Transverse colon (tissue), 4 donors: ENCODE data around the gene PMAIP1. TPM values are rescaled to one million over a fixed set of nuclear protein-coding genes. Genes with fewer than 3 reads are reported as not detected.

Experiments used
- DNase-seq: peaks from one replicate; pipeline ENCODE4 v3.0.0-alpha.2; 2019
- H3K27ac ChIP-seq, 4 donors: fragments of 200-600 bp; sonication (generic); 2 replicates each; pipeline ENCODE4 v1.5.1; 2016 to 2018; ENCODE audit warnings: inconsistent platforms in 4 of 4
- H3K27me3 ChIP-seq: fragments of 200-600 bp; sonication (generic); 2 replicates; pipeline ENCODE4 v1.5.1; 2017; ENCODE audit warnings: inconsistent platforms
- H3K36me3 ChIP-seq, 4 donors: fragments of 200-600 bp; sonication (generic); 2 replicates each; pipeline ENCODE4 v1.5.1; 2017 to 2019; ENCODE audit warnings: inconsistent platforms in 4 of 4
- H3K4me1 ChIP-seq, 4 donors: fragments of 200-600 bp; sonication (generic); 2 replicates each; pipeline ENCODE4 v1.5.1; 2017 to 2020; ENCODE audit warnings: inconsistent platforms in 4 of 4
- H3K4me3 ChIP-seq, 4 donors: fragments of 200-600 bp; sonication (generic); 1 replicate in 1 of 4; 2 replicates in 3 of 4; pipeline versions ENCODE4 v1.5.1 to v1.6.1; 2017 to 2019; ENCODE audit warnings: inconsistent platforms in 4 of 4
- H3K9me3 ChIP-seq, 2 donors: fragments of 200-600 bp; sonication (generic); 2 replicates each; pipeline ENCODE4 v1.5.1; 2017 to 2019; ENCODE audit warnings: inconsistent platforms in 2 of 2
- EP300 ChIP-seq: sonication (generic); formaldehyde crosslinking; IDR thresholded peaks from one replicate; pipeline ENCODE4 v1.6.1; 2017; ENCODE audit warnings: antibody characterized with exemption, low read depth
- POLR2A ChIP-seq: fragments of 450-650 bp; IDR thresholded peaks from one replicate; pipeline ENCODE4 v1.6.1; 2016; ENCODE audit warnings: antibody characterized with exemption, mild to moderate bottlenecking, moderate library complexity
- POLR2AphosphoS5 ChIP-seq, 3 donors: sonication (generic); formaldehyde crosslinking; IDR thresholded peaks; one replicate each; pipeline ENCODE4 v1.6.1; 2016; ENCODE audit warnings: antibody characterized with exemption in 3 of 3
- WGBS, 2 donors: methylation state at CpG; one replicate each; pipeline ENCODE4 v1.1.5; 2018; ENCODE audit warnings: low coverage in 1 of 2; 5-methylcytosine and 5-hydroxymethylcytosine counted together
- in situ Hi-C, 4 donors: fragments of 200-750 bp; cut with MboI; loops; one replicate each; pipeline versions ENCODE4 v1.15.0 to v1.15.1; 2017; ENCODE audit warnings: low sequenced_read_pairs in 3 of 4, low pct_ligation_motif_present in 1 of 4, low pct_unique_long_range_greater_than_20kb in 1 of 4
- intact Hi-C: fragments of 100-400 bp; cut with DNase I; formaldehyde crosslinking; loops from one replicate; pipeline ENCODE4 v1.15.1; 2023; ENCODE audit warnings: low total_unique reads
- total RNA-seq, 4 donors: library from RNA; depleted of rRNA; stranded (reverse); fragments of >200 nt; gene quantifications; one replicate each; pipeline ENCODE4 v1.1.0, GENCODE V29; 2016
- TF ChIP-seq, protein P1 (sequence below), 5 experiments: fragments of 200-600 bp in 3 of 5; fragments of 450-650 bp in 2 of 5; sonication (generic) in 3 of 5; IDR thresholded peaks; 1 replicate in 2 of 5; 2 replicates in 3 of 5; pipeline ENCODE4 v1.5.1; 2016 to 2017; ENCODE audit warnings: antibody characterized with exemption in 5 of 5, inconsistent platforms in 3 of 5, mild to moderate bottlenecking in 2 of 5, moderate library complexity in 1 of 5

Gene PMAIP1
- total RNA-seq, 4 donors from 2014 or later: 0.82 to 66.5 (median 3.5) TPM; not detected in 1

DNA sequence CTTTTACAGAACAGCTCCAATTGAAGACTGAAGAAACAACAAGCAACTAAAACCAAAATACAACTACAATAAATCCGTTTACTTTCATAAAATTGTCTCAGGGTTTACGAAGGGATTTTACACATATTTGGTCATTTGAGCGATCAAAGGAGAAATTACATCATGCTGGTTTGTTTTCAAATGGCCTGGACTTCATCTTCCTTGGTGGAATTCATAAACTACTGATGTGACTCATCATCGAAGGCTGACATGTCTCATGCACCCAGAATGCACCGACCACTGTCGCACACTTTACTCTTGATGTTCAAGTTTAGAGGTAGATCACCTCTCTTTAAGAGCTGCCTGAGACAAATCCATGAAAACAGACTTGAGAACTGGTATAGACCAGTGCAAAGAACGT lies 25.6 kb upstream of the PMAIP1 start:
- TF ChIP-seq EP300 (no peak), POLR2AphosphoS5 (IDR thresholded peaks at IDR 0.05) (peak in 2 of 3 donors; percentile 13 to 36)
- H3K36me3 ChIP-seq: no peaks in the 10 kb centered on the region
- no peaks in the 10 kb centered on the region for H3K27me3 ChIP-seq
- 73% methylated on average over 7 of the region's 7 CpGs for WGBS, 2 donors
- H3K4me1 ChIP-seq: no peaks in the 10 kb centered on the region
- intact Hi-C loops: no loop called here
- H3K27ac ChIP-seq: no peak overlapping the region
- H3K4me3 ChIP-seq: no peak overlapping the region
- no peaks in the 10 kb centered on the region for H3K9me3 ChIP-seq
- DNase-seq: no peak
- in situ Hi-C loops: no loop called here

DNA sequence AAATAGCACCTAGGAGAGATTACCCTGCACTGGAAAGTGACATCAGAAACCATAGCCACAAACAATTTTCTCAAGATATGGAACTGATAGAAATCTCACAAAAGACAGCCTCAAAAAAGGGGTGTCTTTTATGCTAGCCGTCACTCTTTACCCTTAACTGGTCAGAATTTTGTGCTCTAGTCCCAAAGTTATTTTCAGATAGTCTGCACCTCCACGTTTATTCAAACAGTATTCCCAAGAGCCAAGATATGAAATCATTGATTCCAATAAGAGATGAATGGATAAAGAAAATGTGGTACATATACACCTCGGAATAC lies 23.5 kb upstream of the PMAIP1 start:
- in situ Hi-C loops: no loop called here
- H3K9me3 ChIP-seq: no peaks in the 10 kb centered on the region
- TF ChIP-seq POLR2A (no peak), EP300 (no peak), POLR2AphosphoS5 (IDR thresholded peaks at IDR 0.05) (no peak)
- TF ChIP-seq, protein P1, sequence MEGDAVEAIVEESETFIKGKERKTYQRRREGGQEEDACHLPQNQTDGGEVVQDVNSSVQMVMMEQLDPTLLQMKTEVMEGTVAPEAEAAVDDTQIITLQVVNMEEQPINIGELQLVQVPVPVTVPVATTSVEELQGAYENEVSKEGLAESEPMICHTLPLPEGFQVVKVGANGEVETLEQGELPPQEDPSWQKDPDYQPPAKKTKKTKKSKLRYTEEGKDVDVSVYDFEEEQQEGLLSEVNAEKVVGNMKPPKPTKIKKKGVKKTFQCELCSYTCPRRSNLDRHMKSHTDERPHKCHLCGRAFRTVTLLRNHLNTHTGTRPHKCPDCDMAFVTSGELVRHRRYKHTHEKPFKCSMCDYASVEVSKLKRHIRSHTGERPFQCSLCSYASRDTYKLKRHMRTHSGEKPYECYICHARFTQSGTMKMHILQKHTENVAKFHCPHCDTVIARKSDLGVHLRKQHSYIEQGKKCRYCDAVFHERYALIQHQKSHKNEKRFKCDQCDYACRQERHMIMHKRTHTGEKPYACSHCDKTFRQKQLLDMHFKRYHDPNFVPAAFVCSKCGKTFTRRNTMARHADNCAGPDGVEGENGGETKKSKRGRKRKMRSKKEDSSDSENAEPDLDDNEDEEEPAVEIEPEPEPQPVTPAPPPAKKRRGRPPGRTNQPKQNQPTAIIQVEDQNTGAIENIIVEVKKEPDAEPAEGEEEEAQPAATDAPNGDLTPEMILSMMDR (IDR thresholded peaks at IDR 0.05): no peak
- no peak for DNase-seq
- H3K36me3 ChIP-seq: no peaks in the 10 kb centered on the region
- 81 to 90% methylated on average over 3 of the region's 3 CpGs for WGBS, 2 donors
- H3K4me1 ChIP-seq: peaks cover 0 to 6% (median 3%) of the 10 kb centered on the region in 4 donors
- H3K27me3 ChIP-seq: no peaks in the 10 kb centered on the region
- no peak overlapping the region for H3K27ac ChIP-seq
- no peak overlapping the region for H3K4me3 ChIP-seq
- intact Hi-C loops: no loop called here

DNA sequence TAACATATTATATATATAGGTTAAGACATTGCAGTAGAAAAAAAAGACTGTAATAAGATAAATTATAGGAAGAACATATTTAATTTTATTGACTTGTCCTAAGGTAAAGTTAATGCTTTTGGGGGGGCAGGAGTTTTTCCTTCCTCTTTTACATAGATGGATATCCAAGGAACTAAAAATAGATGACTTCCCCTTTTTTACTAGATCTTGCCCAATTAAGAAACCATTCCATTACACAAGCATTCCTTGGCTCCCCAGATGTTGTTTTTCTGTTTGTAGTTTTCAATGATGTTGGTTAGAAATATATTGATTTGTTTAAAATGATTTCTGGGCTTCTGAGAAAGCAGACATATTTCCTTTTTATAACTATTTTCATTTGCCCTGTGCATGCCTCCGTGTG lies 22.4 kb upstream of the PMAIP1 start:
- intact Hi-C loops: no loop called here
- Histone ChIP-seq H3K4me1 (peaks cover 0 to 17% (median 13%) of the 10 kb centered on the region in 4 donors), H3K4me3 (no peak overlapping the region), H3K27ac (no peak overlapping the region), H3K9me3 (no peaks in the 10 kb centered on the region), H3K36me3 (no peaks in the 10 kb centered on the region), H3K27me3 (no peaks in the 10 kb centered on the region)
- DNase-seq: no peak
- WGBS, 2 donors: 26 to 43% methylated on average over 1 of the region's 1 CpG
- TF ChIP-seq POLR2AphosphoS5 (IDR thresholded peaks at IDR 0.05): no peak
- TF ChIP-seq, protein P1 (IDR thresholded peaks at IDR 0.05): no peak
- no peak for TF ChIP-seq EP300
- TF ChIP-seq POLR2A: no peak
- in situ Hi-C loops: no loop called here

DNA sequence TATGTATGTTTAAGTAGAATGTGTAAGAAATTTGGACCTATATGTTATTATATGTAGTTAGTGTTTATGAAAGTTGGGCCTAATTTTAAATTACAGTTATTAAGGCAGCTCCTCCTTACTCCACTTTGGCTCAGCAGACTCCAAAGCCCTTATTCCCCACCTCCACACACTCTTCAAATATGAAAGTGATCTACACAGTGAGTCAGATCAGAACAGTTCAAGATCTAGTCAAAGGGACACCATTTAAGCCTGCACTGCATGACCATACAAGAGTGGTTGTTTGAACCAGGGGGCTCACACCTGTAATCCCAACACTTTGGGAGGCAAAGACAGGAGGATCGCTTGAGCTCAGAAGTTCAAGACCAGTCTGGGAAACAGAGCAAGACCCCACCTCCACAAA lies 21.2 kb upstream of the PMAIP1 start:
- Histone ChIP-seq H3K36me3 (no peaks in the 10 kb centered on the region), H3K4me3 (no peak overlapping the region), H3K27ac (no peak overlapping the region), H3K4me1 (peaks cover 0 to 23% (median 17%) of the 10 kb centered on the region in 4 donors), H3K9me3 (no peaks in the 10 kb centered on the region), H3K27me3 (no peaks in the 10 kb centered on the region)
- in situ Hi-C loops: no loop called here
- WGBS, 2 donors: 100% methylated on average over 1 of the region's 1 CpG; no CpG with 5 or more reads in 1 of the 2 donors
- intact Hi-C loops: no loop called here
- TF ChIP-seq POLR2AphosphoS5 (IDR thresholded peaks at IDR 0.05): no peak
- TF ChIP-seq POLR2A: no peak
- TF ChIP-seq EP300: no peak
- TF ChIP-seq, protein P1 (IDR thresholded peaks at IDR 0.05): no peak
- DNase-seq: no peak
